ENCODE results near the gene TMEM129.

The TMEM129 gene

DNA sequence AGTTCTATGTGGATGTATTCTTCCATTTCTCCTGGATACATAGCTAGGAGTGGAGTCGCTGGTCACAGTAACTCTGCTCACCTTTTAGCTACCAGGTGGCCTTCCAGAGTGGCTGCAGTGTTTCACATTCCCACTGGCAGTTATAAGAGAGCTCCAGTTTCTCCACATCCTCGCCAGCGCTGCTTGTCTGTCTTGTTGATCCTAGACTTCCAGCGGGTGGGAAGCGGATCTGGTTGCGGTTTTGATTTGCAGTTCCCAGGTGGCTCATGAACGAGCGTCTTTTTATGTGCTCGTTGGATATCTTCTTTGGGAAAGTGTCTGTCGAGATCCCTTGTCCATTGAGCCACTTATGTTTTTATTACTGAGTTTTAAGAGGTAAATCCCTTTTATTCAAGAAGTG is 11.8 kb upstream of the TMEM129 start:
- peaks cover 73% of the 10 kb centered on the region for H3K79me2 ChIP-seq (ENCODE audit: insufficient read depth, low read length)
- TF ChIP-seq, protein P1, sequence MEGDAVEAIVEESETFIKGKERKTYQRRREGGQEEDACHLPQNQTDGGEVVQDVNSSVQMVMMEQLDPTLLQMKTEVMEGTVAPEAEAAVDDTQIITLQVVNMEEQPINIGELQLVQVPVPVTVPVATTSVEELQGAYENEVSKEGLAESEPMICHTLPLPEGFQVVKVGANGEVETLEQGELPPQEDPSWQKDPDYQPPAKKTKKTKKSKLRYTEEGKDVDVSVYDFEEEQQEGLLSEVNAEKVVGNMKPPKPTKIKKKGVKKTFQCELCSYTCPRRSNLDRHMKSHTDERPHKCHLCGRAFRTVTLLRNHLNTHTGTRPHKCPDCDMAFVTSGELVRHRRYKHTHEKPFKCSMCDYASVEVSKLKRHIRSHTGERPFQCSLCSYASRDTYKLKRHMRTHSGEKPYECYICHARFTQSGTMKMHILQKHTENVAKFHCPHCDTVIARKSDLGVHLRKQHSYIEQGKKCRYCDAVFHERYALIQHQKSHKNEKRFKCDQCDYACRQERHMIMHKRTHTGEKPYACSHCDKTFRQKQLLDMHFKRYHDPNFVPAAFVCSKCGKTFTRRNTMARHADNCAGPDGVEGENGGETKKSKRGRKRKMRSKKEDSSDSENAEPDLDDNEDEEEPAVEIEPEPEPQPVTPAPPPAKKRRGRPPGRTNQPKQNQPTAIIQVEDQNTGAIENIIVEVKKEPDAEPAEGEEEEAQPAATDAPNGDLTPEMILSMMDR (IDR thresholded peaks at IDR 0.05; ENCODE audit: borderline replicate concordance, extremely low read depth, low read length, poor library complexity, severe bottlenecking) = no peak
- no peak for TF ChIP-seq EZH2 (IDR thresholded peaks at IDR 0.05; ENCODE audit: borderline replicate concordance, low read depth, low read length, severe bottlenecking)
- H3K4me3 ChIP-seq (ENCODE audit: low read depth in 1 of 2, low read length in 2 of 2) = no peak overlapping the region
- no peak overlapping the region for H2AFZ ChIP-seq (ENCODE audit: low read depth, low read length)
- peaks cover 5% of the 10 kb centered on the region for H3K4me1 ChIP-seq (ENCODE audit: insufficient read depth, low read length)
- H3K9me3 ChIP-seq (ENCODE audit: insufficient read depth, low read length, severe bottlenecking) = peaks cover 19% of the 10 kb centered on the region
- H3K9ac ChIP-seq (ENCODE audit: low read depth, low read length) = no peak overlapping the region
- no peaks in the 10 kb centered on the region for H3K27me3 ChIP-seq (ENCODE audit: insufficient read depth, low read length, poor library complexity)
- peaks cover 49% of the 10 kb centered on the region for H4K20me1 ChIP-seq (ENCODE audit: insufficient read depth, low read length)
- H3K27ac ChIP-seq (ENCODE audit: low read length) = no peak overlapping the region
- ATAC-seq (ENCODE audit: insufficient read depth, low read depth) (no peak), DNase-seq (no peak)
- H3K36me3 ChIP-seq (ENCODE audit: insufficient read depth, low read length) = peaks cover 100% of the 10 kb centered on the region
- H3K4me2 ChIP-seq (ENCODE audit: insufficient read depth, low read length) = no peak overlapping the region

- TF ChIP-seq, protein P1 (IDR thresholded peaks at IDR 0.05; ENCODE audit: borderline replicate concordance, extremely low read depth, low read length, poor library complexity, severe bottlenecking) = no peak
- no peak for TF ChIP-seq EZH2 (IDR thresholded peaks at IDR 0.05; ENCODE audit: borderline replicate concordance, low read depth, low read length, severe bottlenecking)
- Histone ChIP-seq H2AFZ (ENCODE audit: low read depth, low read length) (no peak overlapping the region), H3K4me1 (ENCODE audit: insufficient read depth, low read length) (peaks cover 17% of the 10 kb centered on the region), H3K27ac (ENCODE audit: low read length) (no peak overlapping the region), H4K20me1 (ENCODE audit: insufficient read depth, low read length) (peaks cover 65% of the 10 kb centered on the region), H3K27me3 (ENCODE audit: insufficient read depth, low read length, poor library complexity) (no peaks in the 10 kb centered on the region), H3K9ac (ENCODE audit: low read depth, low read length) (no peak overlapping the region), H3K4me2 (ENCODE audit: insufficient read depth, low read length) (no peak overlapping the region), H3K36me3 (ENCODE audit: insufficient read depth, low read length) (peaks cover 100% of the 10 kb centered on the region), H3K79me2 (ENCODE audit: insufficient read depth, low read length) (peaks cover 83% of the 10 kb centered on the region), H3K4me3 (ENCODE audit: low read depth in 1 of 2, low read length in 2 of 2) (no peak overlapping the region), H3K9me3 (ENCODE audit: insufficient read depth, low read length, severe bottlenecking) (peaks cover 5% of the 10 kb centered on the region)
- DNase-seq (no peak), ATAC-seq (ENCODE audit: insufficient read depth, low read depth) (no peak; the same call in 2 of the 3 replicates)
Measured at GRCh38 chr4:1731180-1731579, 10.1 kb upstream of the TMEM129 start.

DNA sequence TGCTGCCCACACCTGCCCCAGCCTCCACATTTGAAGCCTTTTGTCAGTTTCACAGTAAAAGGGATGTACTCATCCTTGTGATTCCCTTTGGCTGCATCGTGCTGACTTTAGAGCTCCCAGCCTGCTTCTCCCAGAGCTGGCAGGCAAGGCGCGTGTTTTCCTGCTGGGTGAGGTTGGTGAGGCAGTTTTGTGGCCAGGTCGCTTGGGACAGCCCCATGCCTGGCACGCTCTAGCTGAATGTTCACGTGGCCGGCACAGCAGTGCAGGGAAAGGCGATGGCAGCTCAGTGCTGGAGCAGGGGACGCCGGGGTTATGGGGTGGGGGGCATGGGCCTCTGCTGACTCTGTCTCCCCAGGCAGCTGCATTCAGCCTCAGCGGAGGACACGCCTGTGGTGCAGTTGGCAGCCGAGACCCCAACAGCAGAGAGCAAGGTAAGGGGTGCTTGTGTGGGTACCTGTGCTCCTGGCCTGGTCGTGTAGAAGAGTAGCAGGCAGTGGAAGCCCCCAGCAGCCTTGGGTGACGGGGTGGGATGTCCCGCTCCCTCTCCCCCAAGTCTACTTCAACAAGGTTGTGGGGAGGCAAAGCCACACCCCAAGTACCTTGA is 9.5 kb upstream of the TMEM129 start:
- Histone ChIP-seq H3K27ac (ENCODE audit: low read length) (no peak overlapping the region), H3K27me3 (ENCODE audit: insufficient read depth, low read length, poor library complexity) (no peaks in the 10 kb centered on the region), H3K9me3 (ENCODE audit: insufficient read depth, low read length, severe bottlenecking) (peaks cover 5% of the 10 kb centered on the region), H2AFZ (ENCODE audit: low read depth, low read length) (no peak overlapping the region), H3K36me3 (ENCODE audit: insufficient read depth, low read length) (peaks cover 100% of the 10 kb centered on the region), H3K4me3 (ENCODE audit: low read depth in 1 of 2, low read length in 2 of 2) (no peak overlapping the region), H3K79me2 (ENCODE audit: insufficient read depth, low read length) (peaks cover 85% of the 10 kb centered on the region), H3K4me1 (ENCODE audit: insufficient read depth, low read length) (peaks cover 22% of the 10 kb centered on the region), H3K9ac (ENCODE audit: low read depth, low read length) (no peak overlapping the region), H3K4me2 (ENCODE audit: insufficient read depth, low read length) (no peak overlapping the region), H4K20me1 (ENCODE audit: insufficient read depth, low read length) (peaks cover 71% of the 10 kb centered on the region)
- TF ChIP-seq, protein P1 (IDR thresholded peaks at IDR 0.05; ENCODE audit: borderline replicate concordance, extremely low read depth, low read length, poor library complexity, severe bottlenecking) = no peak
- no peak for TF ChIP-seq EZH2 (IDR thresholded peaks at IDR 0.05; ENCODE audit: borderline replicate concordance, low read depth, low read length, severe bottlenecking)
- no peak for DNase-seq
- ATAC-seq (ENCODE audit: insufficient read depth, low read depth) = no peak
